ENCODE data around the gene EEIG1.

DNA sequence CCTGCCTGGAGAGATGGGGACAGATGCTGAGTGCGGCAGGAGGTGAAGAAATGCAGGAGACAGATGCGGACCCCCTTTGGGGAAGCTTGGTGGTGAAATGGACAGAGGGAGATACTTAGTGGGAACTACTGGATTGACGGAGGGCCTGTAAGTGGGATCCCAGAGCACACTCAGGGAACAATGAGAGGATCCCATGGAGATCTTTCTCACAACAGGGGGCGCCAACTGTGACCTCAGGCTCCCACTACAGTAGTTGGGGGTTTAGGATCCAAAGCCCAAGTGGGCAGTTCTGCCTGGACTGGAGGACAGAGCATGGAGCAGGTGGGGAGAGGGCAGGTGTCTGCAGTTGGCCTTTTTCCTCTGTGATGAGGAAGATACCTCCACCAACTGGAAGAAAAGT is 46.5 kb downstream of the EEIG1 start:
- TF ChIP-seq CEBPB (IDR thresholded peaks at IDR 0.05; ENCODE audit: borderline replicate concordance in 1 of 2, low read depth in 2 of 2, low read length in 2 of 2) (no peak), EP300 (IDR thresholded peaks at IDR 0.05; ENCODE audit: borderline replicate concordance in 1 of 2, control insufficient read depth in 1 of 2, low read depth in 2 of 2, low read length in 2 of 2) (no peak), EED (IDR thresholded peaks at IDR 0.05; ENCODE audit: low read depth) (no peak), RBBP5 (conservative IDR thresholded peaks at IDR 0.05) (no peak), ZSCAN29 (IDR thresholded peaks at IDR 0.05) (no peak), ETV6 (conservative IDR thresholded peaks at IDR 0.05 in 1 of 2, IDR thresholded peaks at IDR 0.05 in 1 of 2; ENCODE audit: borderline replicate concordance in 1 of 2, low read depth in 1 of 2) (no peak), MXI1 (IDR thresholded peaks at IDR 0.05; ENCODE audit: low read depth, low read length) (no peak), YY1 (IDR thresholded peaks at IDR 0.05; ENCODE audit: low read depth, low read length) (no peak), RFX5 (IDR thresholded peaks at IDR 0.05; ENCODE audit: low read depth, low read length) (no peak), TCF7 (IDR thresholded peaks at IDR 0.05; ENCODE audit: borderline replicate concordance) (no peak)
- TF ChIP-seq, protein P1, sequence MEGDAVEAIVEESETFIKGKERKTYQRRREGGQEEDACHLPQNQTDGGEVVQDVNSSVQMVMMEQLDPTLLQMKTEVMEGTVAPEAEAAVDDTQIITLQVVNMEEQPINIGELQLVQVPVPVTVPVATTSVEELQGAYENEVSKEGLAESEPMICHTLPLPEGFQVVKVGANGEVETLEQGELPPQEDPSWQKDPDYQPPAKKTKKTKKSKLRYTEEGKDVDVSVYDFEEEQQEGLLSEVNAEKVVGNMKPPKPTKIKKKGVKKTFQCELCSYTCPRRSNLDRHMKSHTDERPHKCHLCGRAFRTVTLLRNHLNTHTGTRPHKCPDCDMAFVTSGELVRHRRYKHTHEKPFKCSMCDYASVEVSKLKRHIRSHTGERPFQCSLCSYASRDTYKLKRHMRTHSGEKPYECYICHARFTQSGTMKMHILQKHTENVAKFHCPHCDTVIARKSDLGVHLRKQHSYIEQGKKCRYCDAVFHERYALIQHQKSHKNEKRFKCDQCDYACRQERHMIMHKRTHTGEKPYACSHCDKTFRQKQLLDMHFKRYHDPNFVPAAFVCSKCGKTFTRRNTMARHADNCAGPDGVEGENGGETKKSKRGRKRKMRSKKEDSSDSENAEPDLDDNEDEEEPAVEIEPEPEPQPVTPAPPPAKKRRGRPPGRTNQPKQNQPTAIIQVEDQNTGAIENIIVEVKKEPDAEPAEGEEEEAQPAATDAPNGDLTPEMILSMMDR (IDR thresholded peaks at IDR 0.05 in 2 of 3, conservative IDR thresholded peaks at IDR 0.05 in 1 of 3; ENCODE audit: control insufficient read depth in 2 of 3, extremely low read depth in 1 of 3, insufficient read depth in 1 of 3, low read depth in 3 of 3, low read length in 3 of 3), result no peak
- TF ChIP-seq, protein P2, sequence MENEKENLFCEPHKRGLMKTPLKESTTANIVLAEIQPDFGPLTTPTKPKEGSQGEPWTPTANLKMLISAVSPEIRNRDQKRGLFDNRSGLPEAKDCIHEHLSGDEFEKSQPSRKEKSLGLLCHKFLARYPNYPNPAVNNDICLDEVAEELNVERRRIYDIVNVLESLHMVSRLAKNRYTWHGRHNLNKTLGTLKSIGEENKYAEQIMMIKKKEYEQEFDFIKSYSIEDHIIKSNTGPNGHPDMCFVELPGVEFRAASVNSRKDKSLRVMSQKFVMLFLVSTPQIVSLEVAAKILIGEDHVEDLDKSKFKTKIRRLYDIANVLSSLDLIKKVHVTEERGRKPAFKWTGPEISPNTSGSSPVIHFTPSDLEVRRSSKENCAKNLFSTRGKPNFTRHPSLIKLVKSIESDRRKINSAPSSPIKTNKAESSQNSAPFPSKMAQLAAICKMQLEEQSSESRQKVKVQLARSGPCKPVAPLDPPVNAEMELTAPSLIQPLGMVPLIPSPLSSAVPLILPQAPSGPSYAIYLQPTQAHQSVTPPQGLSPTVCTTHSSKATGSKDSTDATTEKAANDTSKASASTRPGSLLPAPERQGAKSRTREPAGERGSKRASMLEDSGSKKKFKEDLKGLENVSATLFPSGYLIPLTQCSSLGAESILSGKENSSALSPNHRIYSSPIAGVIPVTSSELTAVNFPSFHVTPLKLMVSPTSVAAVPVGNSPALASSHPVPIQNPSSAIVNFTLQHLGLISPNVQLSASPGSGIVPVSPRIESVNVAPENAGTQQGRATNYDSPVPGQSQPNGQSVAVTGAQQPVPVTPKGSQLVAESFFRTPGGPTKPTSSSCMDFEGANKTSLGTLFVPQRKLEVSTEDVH (IDR thresholded peaks at IDR 0.05; ENCODE audit: low read depth, partially characterized antibody), result no peak
- TF ChIP-seq, protein P3, sequence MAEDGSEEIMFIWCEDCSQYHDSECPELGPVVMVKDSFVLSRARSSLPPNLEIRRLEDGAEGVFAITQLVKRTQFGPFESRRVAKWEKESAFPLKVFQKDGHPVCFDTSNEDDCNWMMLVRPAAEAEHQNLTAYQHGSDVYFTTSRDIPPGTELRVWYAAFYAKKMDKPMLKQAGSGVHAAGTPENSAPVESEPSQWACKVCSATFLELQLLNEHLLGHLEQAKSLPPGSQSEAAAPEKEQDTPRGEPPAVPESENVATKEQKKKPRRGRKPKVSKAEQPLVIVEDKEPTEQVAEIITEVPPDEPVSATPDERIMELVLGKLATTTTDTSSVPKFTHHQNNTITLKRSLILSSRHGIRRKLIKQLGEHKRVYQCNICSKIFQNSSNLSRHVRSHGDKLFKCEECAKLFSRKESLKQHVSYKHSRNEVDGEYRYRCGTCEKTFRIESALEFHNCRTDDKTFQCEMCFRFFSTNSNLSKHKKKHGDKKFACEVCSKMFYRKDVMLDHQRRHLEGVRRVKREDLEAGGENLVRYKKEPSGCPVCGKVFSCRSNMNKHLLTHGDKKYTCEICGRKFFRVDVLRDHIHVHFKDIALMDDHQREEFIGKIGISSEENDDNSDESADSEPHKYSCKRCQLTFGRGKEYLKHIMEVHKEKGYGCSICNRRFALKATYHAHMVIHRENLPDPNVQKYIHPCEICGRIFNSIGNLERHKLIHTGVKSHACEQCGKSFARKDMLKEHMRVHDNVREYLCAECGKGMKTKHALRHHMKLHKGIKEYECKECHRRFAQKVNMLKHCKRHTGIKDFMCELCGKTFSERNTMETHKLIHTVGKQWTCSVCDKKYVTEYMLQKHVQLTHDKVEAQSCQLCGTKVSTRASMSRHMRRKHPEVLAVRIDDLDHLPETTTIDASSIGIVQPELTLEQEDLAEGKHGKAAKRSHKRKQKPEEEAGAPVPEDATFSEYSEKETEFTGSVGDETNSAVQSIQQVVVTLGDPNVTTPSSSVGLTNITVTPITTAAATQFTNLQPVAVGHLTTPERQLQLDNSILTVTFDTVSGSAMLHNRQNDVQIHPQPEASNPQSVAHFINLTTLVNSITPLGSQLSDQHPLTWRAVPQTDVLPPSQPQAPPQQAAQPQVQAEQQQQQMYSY (CRISPR knock-in tag; IDR thresholded peaks at IDR 0.05), result no peak
